GM19023 (cell line): Measurements from ENCODE around the gene PTPRH.
"Not testable (repeated sequence)": the region's sequence is repeated elsewhere in the genome, so short reads cannot be mapped to it uniquely, and the experiment has no call there.

Source experiments
- ATAC-seq: cut with Tn5 transposase; IDR thresholded peaks from one replicate; pipeline ENCODE4 v1.9.1; 2021; ENCODE audit warnings: mild to moderate bottlenecking, moderate library complexity; ENCODE audit not compliant: unreplicated experiment

The PTPRH gene

GRCh38 chr19:55160128-55160985 is 48.9 kb downstream of the PTPRH start:
- ATAC-seq, result no peak

- ATAC-seq, result no peak
Observed at GRCh38 chr19:55158848-55159749, 50.2 kb downstream of the PTPRH start.

GRCh38 chr19:55158423-55158822 is 50.9 kb downstream of the PTPRH start:
- ATAC-seq, result no peak

- no peak for ATAC-seq
Observed at GRCh38 chr19:55157064-55157908, 52.0 kb downstream of the PTPRH start, which contains the start of gene TNNI3. TSS of gene TNNI3 (minus strand) at chr19:55157732. CDS start at chr19:55157589, 143 bp downstream.

GRCh38 chr19:55156202-55157063 is 52.9 kb downstream of the PTPRH start:
- ATAC-seq, result no peak

GRCh38 chr19:55155784-55156183 is 53.5 kb downstream of the PTPRH start:
- not testable (repeated sequence) for ATAC-seq

- no peak for ATAC-seq
Observed at GRCh38 chr19:55153652-55154264, 55.5 kb downstream of the PTPRH start.

GRCh38 chr19:55152017-55152416 is 57.3 kb downstream of the PTPRH start:
- no peak for ATAC-seq

- ATAC-seq, result no peak
Observed at GRCh38 chr19:55149078-55150003, 60.0 kb downstream of the PTPRH start, which contains the start of gene TNNT1. TSS of gene TNNT1 (minus strand) at chr19:55149206. CDS start at chr19:55147157, 2,049 bp downstream.

- ATAC-seq, result no peak
Observed at GRCh38 chr19:55147545-55148251, 61.6 kb downstream of the PTPRH start.

- no peak for ATAC-seq
Observed at GRCh38 chr19:55146705-55147273, 62.5 kb downstream of the PTPRH start.

- ATAC-seq, result no peak
Observed at GRCh38 chr19:55146078-55146704, 63.1 kb downstream of the PTPRH start.

GRCh38 chr19:55145232-55145631 is 64.1 kb downstream of the PTPRH start:
- no peak for ATAC-seq

GRCh38 chr19:55141696-55142095 is 67.6 kb downstream of the PTPRH start:
- ATAC-seq, result no peak

- no peak for ATAC-seq
Observed at GRCh38 chr19:55137915-55138314, 71.4 kb downstream of the PTPRH start.

- no peak for ATAC-seq
Observed at GRCh38 chr19:55136399-55137102, 72.8 kb downstream of the PTPRH start.
